Fibroblast of lung (primary cell): ENCODE results near the gene UNC5A. TPM values are rescaled to one million over a fixed set of nuclear protein-coding genes. Genes with fewer than 3 reads are reported as not detected.

ENCODE experiments used
- DNase-seq, 2 donors: peaks; one replicate each; pipeline versions ENCODE4 v3.0.0 to v3.0.0-alpha.2; 2010; ENCODE audit warnings: low read depth in 2 of 2
- H2AFZ ChIP-seq: 2 replicates; pipeline ENCODE4 v1.5.1; 2012; ENCODE audit warnings: low read length, control low read depth, inconsistent platforms
- H3K27ac ChIP-seq: 2 replicates; pipeline ENCODE4 v1.5.1; 2011; ENCODE audit warnings: low read length, control low read depth; ENCODE audit not compliant: insufficient read depth
- H3K27me3 ChIP-seq: 2 replicates; pipeline ENCODE4 v1.5.1; 2011; ENCODE audit warnings: mild to moderate bottlenecking, low read length; ENCODE audit not compliant: control insufficient read depth, insufficient read depth
- H3K36me3 ChIP-seq: 2 replicates; pipeline ENCODE4 v1.5.1; 2011; ENCODE audit warnings: low read length; ENCODE audit not compliant: control insufficient read depth, insufficient read depth
- H3K4me1 ChIP-seq: 2 replicates; pipeline ENCODE4 v1.5.1; 2011; ENCODE audit warnings: low read length; ENCODE audit not compliant: control insufficient read depth, insufficient read depth; ENCODE audit errors: extremely low read depth
- H3K4me2 ChIP-seq: 2 replicates; pipeline ENCODE4 v1.5.1; 2011; ENCODE audit warnings: low read length, control low read depth; ENCODE audit not compliant: insufficient read depth; ENCODE audit errors: extremely low read depth
- H3K4me3 ChIP-seq, 4 experiments: fragments of 200-600 bp in 1 of 4; sonication (generic) in 1 of 4; replicated peaks in 1 of 4; 2 replicates each; pipeline ENCODE4 v1.5.1; 2011 to 2016; ENCODE audit warnings: low read length in 4 of 4, low read depth in 3 of 4, mild to moderate bottlenecking in 3 of 4, control low read depth in 2 of 4, inconsistent platforms in 1 of 4, mixed read lengths in 1 of 4; ENCODE audit not compliant: insufficient read depth in 1 of 4; ENCODE audit errors: control extremely low read depth in 1 of 4
- H3K79me2 ChIP-seq: 2 replicates; pipeline ENCODE4 v1.5.1; 2012; ENCODE audit warnings: mild to moderate bottlenecking, low read length, inconsistent platforms; ENCODE audit not compliant: control insufficient read depth, insufficient read depth
- H3K9ac ChIP-seq: 2 replicates; pipeline ENCODE4 v1.5.1; 2011; ENCODE audit warnings: mild to moderate bottlenecking, low read length, control low read depth; ENCODE audit not compliant: insufficient read depth
- H3K9me3 ChIP-seq: 2 replicates; pipeline ENCODE4 v1.5.1; 2012; ENCODE audit warnings: low read depth, low read length; ENCODE audit not compliant: control insufficient read depth, insufficient read depth
- H4K20me1 ChIP-seq: 2 replicates; pipeline ENCODE4 v1.5.1; 2011; ENCODE audit warnings: low read length; ENCODE audit not compliant: control insufficient read depth, insufficient read depth; ENCODE audit errors: extremely low read depth
- EZH2 ChIP-seq: IDR thresholded peaks from 2 replicates; pipeline ENCODE4 v1.5.1; 2012; ENCODE audit warnings: low read length, control low read depth, mild to moderate bottlenecking; ENCODE audit errors: missing control alignments
- polyA plus RNA-seq, 2 donors: library from polyadenylated mRNA; depleted of rRNA in 1 of 2; stranded (reverse) in 1 of 2; unstranded in 1 of 2; fragments of >200 nt; gene quantifications; 2 replicates each; pipeline ENCODE4 v1.2.1, GENCODE V29; 2011 to 2012; ENCODE audit warnings: missing spikeins in 1 of 2
- total RNA-seq: library from RNA; depleted of rRNA; stranded (reverse); fragments of >200 nt; gene quantifications from 2 replicates; pipeline ENCODE4 v1.2.1, GENCODE V29; 2014
- TF ChIP-seq, protein P1 (sequence below), 2 donors: IDR thresholded peaks in 1 of 2; conservative IDR thresholded peaks in 1 of 2; 1 replicate in 1 of 2; 2 replicates in 1 of 2; pipeline ENCODE4 v1.5.1; 2011 to 2012; ENCODE audit warnings: low read length in 2 of 2, control low read depth in 1 of 2, inconsistent platforms in 1 of 2, low read depth in 1 of 2, mild to moderate bottlenecking in 1 of 2

Gene UNC5A
- total and polyA plus RNA-seq, 2 donors (not counting 1 experiment from before 2014, with no cell fraction given): not detected

DNA sequence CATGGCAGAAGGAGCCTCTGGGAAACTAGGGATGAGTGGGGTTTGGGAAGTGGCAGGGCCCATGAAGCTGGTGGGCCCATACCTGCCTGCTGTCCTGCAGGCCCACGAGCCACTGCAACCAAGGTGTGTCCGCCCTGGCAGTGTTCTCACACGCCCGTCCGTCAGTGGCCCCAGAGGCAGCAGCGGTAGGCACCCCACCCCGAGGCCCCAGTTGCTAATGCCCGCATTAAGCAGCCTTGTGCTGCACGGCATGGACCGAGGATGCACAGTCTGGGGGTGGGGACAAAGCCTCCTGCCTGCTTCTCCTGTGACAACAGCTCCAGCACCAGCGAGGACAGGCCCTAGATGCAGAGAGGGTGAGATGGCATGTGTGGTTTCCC lies 47.5 kb downstream of the UNC5A start:
- Histone ChIP-seq H3K4me3 (no peak overlapping the region), H4K20me1 (no peaks in the 10 kb centered on the region), H3K9me3 (no peaks in the 10 kb centered on the region), H3K36me3 (no peaks in the 10 kb centered on the region), H3K9ac (no peak overlapping the region), H3K4me1 (no peaks in the 10 kb centered on the region), H3K4me2 (no peak overlapping the region), H3K27me3 (no peaks in the 10 kb centered on the region), H3K27ac (no peak overlapping the region), H2AFZ (no peak overlapping the region), H3K79me2 (no peaks in the 10 kb centered on the region)
- DNase-seq: no peak
- no peak for TF ChIP-seq EZH2
- TF ChIP-seq, protein P1, sequence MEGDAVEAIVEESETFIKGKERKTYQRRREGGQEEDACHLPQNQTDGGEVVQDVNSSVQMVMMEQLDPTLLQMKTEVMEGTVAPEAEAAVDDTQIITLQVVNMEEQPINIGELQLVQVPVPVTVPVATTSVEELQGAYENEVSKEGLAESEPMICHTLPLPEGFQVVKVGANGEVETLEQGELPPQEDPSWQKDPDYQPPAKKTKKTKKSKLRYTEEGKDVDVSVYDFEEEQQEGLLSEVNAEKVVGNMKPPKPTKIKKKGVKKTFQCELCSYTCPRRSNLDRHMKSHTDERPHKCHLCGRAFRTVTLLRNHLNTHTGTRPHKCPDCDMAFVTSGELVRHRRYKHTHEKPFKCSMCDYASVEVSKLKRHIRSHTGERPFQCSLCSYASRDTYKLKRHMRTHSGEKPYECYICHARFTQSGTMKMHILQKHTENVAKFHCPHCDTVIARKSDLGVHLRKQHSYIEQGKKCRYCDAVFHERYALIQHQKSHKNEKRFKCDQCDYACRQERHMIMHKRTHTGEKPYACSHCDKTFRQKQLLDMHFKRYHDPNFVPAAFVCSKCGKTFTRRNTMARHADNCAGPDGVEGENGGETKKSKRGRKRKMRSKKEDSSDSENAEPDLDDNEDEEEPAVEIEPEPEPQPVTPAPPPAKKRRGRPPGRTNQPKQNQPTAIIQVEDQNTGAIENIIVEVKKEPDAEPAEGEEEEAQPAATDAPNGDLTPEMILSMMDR (conservative IDR thresholded peaks at IDR 0.05 in 1 of 2, IDR thresholded peaks at IDR 0.05 in 1 of 2; ENCODE audit: low read depth in 1 of 2, low read length in 2 of 2): no peak

DNA sequence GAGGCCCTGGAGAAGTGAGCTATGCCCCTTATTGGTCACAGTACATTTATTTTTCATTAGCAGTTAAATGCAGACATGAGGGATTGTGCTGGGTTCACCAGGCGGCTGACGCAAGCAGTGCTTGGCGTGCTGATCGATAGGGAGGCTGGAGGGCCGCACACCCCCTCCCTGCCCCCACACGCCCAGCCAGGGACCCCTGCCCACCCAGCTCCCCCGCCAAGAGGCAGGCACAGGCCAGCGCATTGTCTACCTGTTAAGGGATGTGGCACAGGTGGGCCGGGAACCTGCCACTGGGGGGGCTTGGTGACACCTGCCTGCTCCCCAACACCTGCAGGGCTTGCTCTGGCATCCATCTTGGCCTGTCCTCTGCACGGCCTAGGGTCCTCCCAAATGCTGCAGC lies 49.6 kb downstream of the UNC5A start:
- TF ChIP-seq, protein P1 (conservative IDR thresholded peaks at IDR 0.05 in 1 of 2, IDR thresholded peaks at IDR 0.05 in 1 of 2; ENCODE audit: low read depth in 1 of 2, low read length in 2 of 2): no peak
- TF ChIP-seq EZH2: no peak
- Histone ChIP-seq H3K79me2 (no peaks in the 10 kb centered on the region), H3K27ac (no peak overlapping the region), H3K4me1 (no peaks in the 10 kb centered on the region), H3K4me3 (no peak overlapping the region), H3K27me3 (no peaks in the 10 kb centered on the region), H3K9ac (no peak overlapping the region), H2AFZ (no peak overlapping the region), H3K9me3 (no peaks in the 10 kb centered on the region), H3K4me2 (no peak overlapping the region), H4K20me1 (no peaks in the 10 kb centered on the region), H3K36me3 (no peaks in the 10 kb centered on the region)
- no peak for DNase-seq

DNA sequence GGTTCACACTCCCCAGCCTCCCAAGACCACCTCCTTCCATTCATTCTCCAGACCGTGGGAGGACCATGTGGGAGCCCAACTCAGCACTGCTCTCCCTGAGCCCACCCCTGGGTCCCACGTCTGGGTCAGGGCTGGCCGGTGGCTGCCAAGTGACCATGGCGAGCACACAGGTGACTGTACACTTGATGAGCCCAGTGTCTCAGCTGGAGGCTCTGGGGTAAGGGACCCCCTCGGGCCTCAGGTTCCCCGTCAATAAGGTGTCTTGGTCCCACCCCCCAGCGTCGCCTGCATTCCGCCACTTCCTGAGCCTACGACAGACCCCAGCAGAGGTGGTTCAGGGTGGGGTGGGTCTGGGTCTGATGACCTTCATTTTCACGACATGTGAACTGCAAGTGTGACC lies 50.0 kb downstream of the UNC5A start:
- TF ChIP-seq, protein P1 (conservative IDR thresholded peaks at IDR 0.05 in 1 of 2, IDR thresholded peaks at IDR 0.05 in 1 of 2; ENCODE audit: low read depth in 1 of 2, low read length in 2 of 2): no peak
- TF ChIP-seq EZH2: no peak
- Histone ChIP-seq H3K4me3 (no peak overlapping the region), H3K36me3 (no peaks in the 10 kb centered on the region), H3K4me1 (no peaks in the 10 kb centered on the region), H3K4me2 (no peak overlapping the region), H4K20me1 (no peaks in the 10 kb centered on the region), H3K9me3 (no peaks in the 10 kb centered on the region), H2AFZ (no peak overlapping the region), H3K27ac (no peak overlapping the region), H3K9ac (no peak overlapping the region), H3K79me2 (no peaks in the 10 kb centered on the region), H3K27me3 (no peaks in the 10 kb centered on the region)
- no peak for DNase-seq
